Bronchial epithelial cell (primary cell): ENCODE measurements around the gene ACOT7. TPM values are rescaled to one million over a fixed set of nuclear protein-coding genes. Genes with fewer than 3 reads are reported as not detected.
A peak's percentile ranks its signal among the peaks of the same experiment; 100 is the strongest.
"Not testable (repeated sequence)": the region's sequence is repeated elsewhere in the genome, so short reads cannot be mapped to it uniquely, and the experiment has no call there.

Experiments
- DNase-seq: peaks from one replicate; pipeline ENCODE4 v3.0.0-alpha.2; 2010; ENCODE audit warnings: low read depth
- FAIRE-seq: peaks from 2 replicates; lab custom pipeline; 2011; peaks lifted over from hg19 to GRCh38; lab: Jason Lieb, UNC
- H3K27me3 ChIP-seq: 2 replicates; pipeline ENCODE4 v1.5.1; 2011; ENCODE audit warnings: low read length; ENCODE audit not compliant: control insufficient read depth, insufficient read depth
- H3K36me3 ChIP-seq: 2 replicates; pipeline ENCODE4 v1.5.1; 2011; ENCODE audit warnings: low read length; ENCODE audit not compliant: control insufficient read depth, insufficient read depth
- H3K4me3 ChIP-seq: 2 replicates; pipeline ENCODE4 v1.5.1; 2011; ENCODE audit warnings: mild to moderate bottlenecking, low read depth, low read length, control low read depth
- total RNA-seq: library from RNA; depleted of rRNA; stranded (reverse); fragments of >200 nt; gene quantifications from 2 replicates; pipeline ENCODE4 v1.2.1, GENCODE V29; 2014
- TF ChIP-seq, protein P1 (sequence below): IDR thresholded peaks from 2 replicates; pipeline ENCODE4 v1.5.1; 2011; ENCODE audit warnings: mild to moderate bottlenecking, moderate library complexity, low read length, control low read depth, inconsistent platforms; ENCODE audit not compliant: insufficient read depth, severe bottlenecking

ACOT7 gene
- total RNA-seq, 1 donor from 2014 or later: 89.8 TPM

DNA sequence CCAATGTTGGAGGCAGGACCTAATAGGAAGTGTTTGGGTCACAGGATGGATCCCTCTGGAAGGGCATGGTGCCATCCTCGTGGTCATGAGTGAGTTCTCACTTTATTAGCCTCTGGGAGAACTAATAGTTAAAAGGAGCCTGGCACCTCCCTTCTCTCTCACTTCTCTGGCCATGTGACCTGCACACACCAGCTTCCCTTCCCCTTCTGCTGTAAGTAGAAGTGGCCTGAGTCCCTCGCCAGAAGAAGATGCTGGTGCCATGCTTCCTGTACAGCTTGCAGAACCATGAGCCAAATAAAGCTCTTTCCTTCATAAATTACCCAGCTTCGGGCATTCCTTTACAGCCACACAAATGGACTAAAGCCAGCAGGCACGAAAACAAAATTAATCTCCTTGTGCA is 23.6 kb downstream of the ACOT7 start:
- DNase-seq (no peak), FAIRE-seq (no peak)
- Histone ChIP-seq H3K36me3 (no peaks in the 10 kb centered on the region), H3K27me3 (no peaks in the 10 kb centered on the region), H3K4me3 (no peak overlapping the region)
- TF ChIP-seq, protein P1, sequence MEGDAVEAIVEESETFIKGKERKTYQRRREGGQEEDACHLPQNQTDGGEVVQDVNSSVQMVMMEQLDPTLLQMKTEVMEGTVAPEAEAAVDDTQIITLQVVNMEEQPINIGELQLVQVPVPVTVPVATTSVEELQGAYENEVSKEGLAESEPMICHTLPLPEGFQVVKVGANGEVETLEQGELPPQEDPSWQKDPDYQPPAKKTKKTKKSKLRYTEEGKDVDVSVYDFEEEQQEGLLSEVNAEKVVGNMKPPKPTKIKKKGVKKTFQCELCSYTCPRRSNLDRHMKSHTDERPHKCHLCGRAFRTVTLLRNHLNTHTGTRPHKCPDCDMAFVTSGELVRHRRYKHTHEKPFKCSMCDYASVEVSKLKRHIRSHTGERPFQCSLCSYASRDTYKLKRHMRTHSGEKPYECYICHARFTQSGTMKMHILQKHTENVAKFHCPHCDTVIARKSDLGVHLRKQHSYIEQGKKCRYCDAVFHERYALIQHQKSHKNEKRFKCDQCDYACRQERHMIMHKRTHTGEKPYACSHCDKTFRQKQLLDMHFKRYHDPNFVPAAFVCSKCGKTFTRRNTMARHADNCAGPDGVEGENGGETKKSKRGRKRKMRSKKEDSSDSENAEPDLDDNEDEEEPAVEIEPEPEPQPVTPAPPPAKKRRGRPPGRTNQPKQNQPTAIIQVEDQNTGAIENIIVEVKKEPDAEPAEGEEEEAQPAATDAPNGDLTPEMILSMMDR: no peak

DNA sequence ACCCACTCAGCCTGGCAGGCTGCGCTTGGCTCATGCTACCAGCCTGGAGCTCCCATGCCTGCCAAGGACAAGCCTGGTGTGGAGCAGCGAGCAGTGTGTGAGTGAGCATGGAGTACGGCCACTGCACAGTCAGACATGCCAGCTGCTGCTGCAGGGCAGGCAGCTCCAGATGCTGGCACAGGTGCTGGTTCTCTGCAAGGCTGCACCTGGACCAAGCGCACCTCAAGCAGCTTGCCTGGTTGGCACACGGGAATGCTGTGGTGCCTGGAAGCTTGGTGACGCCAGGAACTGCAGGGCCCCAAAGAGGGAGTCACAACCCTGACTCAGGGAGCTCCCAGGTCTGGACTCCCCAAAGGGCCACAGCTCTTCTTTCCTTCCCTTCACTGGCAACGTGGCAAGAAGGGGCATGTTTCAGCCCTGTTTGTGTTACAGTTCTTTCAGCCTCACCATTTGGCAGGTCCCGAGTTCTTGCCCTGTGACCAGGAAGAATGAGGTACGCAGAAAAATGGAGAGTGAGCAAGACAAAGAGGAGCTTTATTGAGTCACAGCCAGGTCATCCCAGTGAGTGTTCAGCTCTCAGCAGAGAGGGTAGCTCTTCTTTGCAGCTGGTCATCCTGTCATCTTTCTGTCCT is 26.1 kb downstream of the ACOT7 start:
- no peaks in the 10 kb centered on the region for H3K36me3 ChIP-seq
- no peaks in the 10 kb centered on the region for H3K27me3 ChIP-seq
- FAIRE-seq: peak; percentile 98
- TF ChIP-seq, protein P1: peak; percentile 5
- no peak overlapping the region for H3K4me3 ChIP-seq
- DNase-seq: peak; percentile 99

DNA sequence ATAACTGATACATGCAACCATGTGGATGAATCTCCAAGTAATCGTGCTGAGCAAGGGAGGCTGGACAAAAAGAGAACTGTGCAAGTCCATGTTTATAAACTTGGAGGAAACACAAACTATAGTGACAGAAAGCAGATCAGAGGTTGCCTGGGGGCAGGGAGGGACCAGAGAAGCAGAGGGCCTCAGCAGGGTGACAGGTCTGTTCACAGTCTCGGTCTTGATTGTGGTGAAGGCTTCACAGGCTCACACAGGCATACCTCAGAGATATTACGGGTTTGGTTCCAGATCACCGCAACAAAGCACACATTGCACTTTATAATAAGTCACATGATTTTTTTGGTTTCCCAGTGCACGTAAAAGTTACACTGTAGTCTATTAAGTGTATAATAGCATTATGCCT is 28.5 kb downstream of the ACOT7 start:
- Histone ChIP-seq H3K4me3 (no peak overlapping the region), H3K27me3 (no peaks in the 10 kb centered on the region), H3K36me3 (no peaks in the 10 kb centered on the region)
- DNase-seq (no peak), FAIRE-seq (no peak)
- TF ChIP-seq, protein P1: no peak

DNA sequence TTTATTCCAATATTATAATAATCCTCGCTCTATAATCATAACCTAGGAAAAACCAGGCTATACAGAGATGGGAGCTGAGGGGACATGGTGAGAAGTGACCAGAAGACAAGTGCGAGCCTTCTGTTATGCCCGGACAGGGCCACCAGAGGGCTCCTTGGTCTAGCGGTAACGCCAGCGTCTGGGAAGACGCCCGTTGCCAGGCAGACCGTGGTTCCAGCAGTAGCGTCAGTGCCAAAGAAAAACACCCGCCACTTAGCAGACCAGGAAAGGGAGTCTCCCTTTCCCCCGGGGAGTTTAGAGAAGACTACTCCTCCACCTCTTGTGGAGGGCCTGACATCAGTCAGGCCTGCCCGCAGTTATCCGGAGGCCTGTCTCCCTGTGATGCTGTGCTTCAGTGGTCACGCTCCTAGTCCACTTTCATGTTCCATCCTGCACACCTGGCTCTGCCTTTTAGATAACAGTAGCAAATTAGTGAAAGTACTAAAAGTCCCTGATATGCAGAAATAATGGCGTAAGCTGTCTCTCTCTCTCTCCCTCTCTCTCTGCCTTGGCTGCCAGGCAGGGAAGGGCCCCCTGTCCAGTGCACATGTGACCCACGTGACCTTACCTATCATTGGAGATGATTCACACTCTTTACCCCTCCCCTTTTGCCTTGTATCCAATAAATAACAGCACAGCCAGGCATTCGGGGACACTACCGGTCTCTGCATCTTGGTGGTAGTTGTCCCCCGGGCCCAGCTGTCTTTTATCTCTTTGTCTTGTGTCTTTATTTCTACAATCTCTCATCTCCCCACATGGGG is 30.3 kb downstream of the ACOT7 start:
- DNase-seq (peak; percentile 57), FAIRE-seq (peak; percentile 50)
- H3K27me3 ChIP-seq, H3K36me3 ChIP-seq, H3K4me3 ChIP-seq: not testable (repeated sequence)
- TF ChIP-seq, protein P1: peak; percentile 51

DNA sequence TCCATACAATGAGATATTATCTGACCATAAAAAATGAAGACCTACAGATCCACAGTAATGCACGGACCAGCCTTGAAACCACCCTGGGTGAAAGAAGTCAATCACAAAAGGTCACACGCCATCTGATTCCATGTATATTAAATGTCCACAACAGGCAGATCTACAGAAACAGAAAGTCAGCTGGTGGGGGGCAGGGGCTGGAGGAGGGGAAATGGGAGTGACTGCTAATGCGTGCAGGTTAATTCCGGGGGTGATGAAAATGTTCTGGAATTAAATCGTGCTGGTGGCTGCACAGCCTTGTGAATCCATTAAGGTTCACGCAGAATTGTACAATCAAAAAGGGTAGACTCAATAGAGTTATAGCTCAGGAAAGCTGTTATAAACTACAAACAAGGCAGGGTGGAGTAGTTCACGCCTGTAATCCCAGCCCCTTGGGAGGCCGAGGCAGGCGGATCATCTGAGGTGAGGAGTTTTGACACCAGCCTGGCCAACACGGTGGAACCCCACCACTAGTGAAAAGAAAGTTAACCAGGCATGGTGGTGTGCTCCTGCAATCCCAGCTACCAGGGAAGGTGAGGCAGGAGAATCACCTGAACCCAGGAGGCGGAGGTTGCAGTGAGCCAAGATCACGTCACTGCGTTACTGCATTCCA is 32.3 kb downstream of the ACOT7 start:
- peak; percentile 36 for FAIRE-seq
- no peak for DNase-seq
- H3K4me3 ChIP-seq: no peak overlapping the region
- TF ChIP-seq, protein P1: no peak
- H3K27me3 ChIP-seq: no peaks in the 10 kb centered on the region
- no peaks in the 10 kb centered on the region for H3K36me3 ChIP-seq
